Measurements from ENCODE around the gene RIN1. TPM values are rescaled to one million over a fixed set of nuclear protein-coding genes. Genes with fewer than 3 reads are reported as not detected.

Gene RIN1
- total RNA-seq, 4 donors from 2014 or later = 3.8 to 9.3 (median 4.7) TPM

GRCh38 chr11:66291303-66291705 lies 44.9 kb downstream of the RIN1 start:
- no peak for ATAC-seq
- WGBS, 2 donors (ENCODE audit: low coverage in 1 of 2) = 35% methylated on average over 5 of the region's 16 CpGs; no CpG with 5 or more reads in 1 of the 2 donors
- peak overlapping the region in 1 of 2 donors; percentile 53 for H3K4me3 ChIP-seq
- peaks cover 0 to 49% (median 12%) of the 10 kb centered on the region in 3 donors for H3K4me1 ChIP-seq
- no peak overlapping the region for H3K27ac ChIP-seq
- H3K9me3 ChIP-seq = no peaks in the 10 kb centered on the region
- peaks cover 0 to 5% of the 10 kb centered on the region in 2 donors for H3K36me3 ChIP-seq
- TF ChIP-seq POLR2A (IDR thresholded peaks at IDR 0.05) = no peak
- TF ChIP-seq POLR2AphosphoS5 (IDR thresholded peaks at IDR 0.05) = no peak
- TF ChIP-seq CTCF (IDR thresholded peaks at IDR 0.05) = no peak
- no peak for TF ChIP-seq EP300 (IDR thresholded peaks at IDR 0.05)
- peaks cover 53% of the 10 kb centered on the region for H3K27me3 ChIP-seq

- no peak for TF ChIP-seq EP300 (IDR thresholded peaks at IDR 0.05)
- no peak for TF ChIP-seq POLR2A (IDR thresholded peaks at IDR 0.05)
- TF ChIP-seq CTCF (IDR thresholded peaks at IDR 0.05) = no peak
- TF ChIP-seq POLR2AphosphoS5 (IDR thresholded peaks at IDR 0.05) = no peak
- Histone ChIP-seq H3K27me3 (peaks cover 43% of the 10 kb centered on the region), H3K9me3 (no peaks in the 10 kb centered on the region), H3K4me3 (no peak overlapping the region), H3K27ac (no peak overlapping the region), H3K36me3 (peaks cover 0 to 14% of the 10 kb centered on the region in 2 donors), H3K4me1 (peaks cover 0 to 56% (median 12%) of the 10 kb centered on the region in 3 donors)
- ATAC-seq = no peak
- WGBS, 2 donors (ENCODE audit: low coverage in 1 of 2) = 83% methylated on average over 1 to 2 of the region's 2 CpGs
These were observed 46.0 kb downstream of the RIN1 start for GRCh38 chr11:66290330-66290621.

- ATAC-seq = peak; percentile 37
- 8% methylated on average over 2 of the region's 36 CpGs; no CpG with 5 or more reads in 1 of the 2 donors for WGBS, 2 donors (ENCODE audit: low coverage in 1 of 2)
- H3K27ac ChIP-seq = peak overlapping the region; percentile 60 to 98 (median 96)
- peaks cover 0 to 60% (median 12%) of the 10 kb centered on the region in 3 donors for H3K4me1 ChIP-seq
- H3K36me3 ChIP-seq = peaks cover 0 to 20% of the 10 kb centered on the region in 2 donors
- TF ChIP-seq CTCF (IDR thresholded peaks at IDR 0.05) (no peak), EP300 (IDR thresholded peaks at IDR 0.05) (no peak), POLR2A (IDR thresholded peaks at IDR 0.05) (no peak), POLR2AphosphoS5 (IDR thresholded peaks at IDR 0.05) (no peak)
- peaks cover 38% of the 10 kb centered on the region for H3K27me3 ChIP-seq
- no peaks in the 10 kb centered on the region for H3K9me3 ChIP-seq
- H3K4me3 ChIP-seq = peak overlapping the region; percentile 56 to 96
These were observed 46.5 kb downstream of the RIN1 start for GRCh38 chr11:66289548-66290329.

- peak; percentile 97 for ATAC-seq
These were observed 47.3 kb downstream of the RIN1 start, which contains the start of gene YIF1A for GRCh38 chr11:66288671-66289547. Gene YIF1A, minus strand, starts transcription at chr11:66289143. Its CDS starts 158 bp downstream, at chr11:66288985.

More at GRCh38 chr11:66288671-66289547, 47.3 kb downstream of the RIN1 start, which contains the start of gene YIF1A:
- H3K27ac ChIP-seq = peak within 1 kb of the TSS; percentile 90 to 98 (median 96)
- H3K36me3 ChIP-seq = peaks cover 0 to 28% of the 10 kb centered on the region in 2 donors
- 1% methylated on average over 15 of the region's 87 CpGs; no CpG with 5 or more reads in 1 of the 2 donors for WGBS, 2 donors (ENCODE audit: low coverage in 1 of 2)
- H3K27me3 ChIP-seq = peaks cover 30% of the 10 kb centered on the region
- H3K4me1 ChIP-seq = peaks cover 0 to 60% (median 12%) of the 10 kb centered on the region in 3 donors
- TF ChIP-seq EP300 (IDR thresholded peaks at IDR 0.05) (no peak), POLR2A (IDR thresholded peaks at IDR 0.05) (peak; percentile 96), POLR2AphosphoS5 (IDR thresholded peaks at IDR 0.05) (peak; percentile 98), CTCF (IDR thresholded peaks at IDR 0.05) (peak in 1 of 4 experiments; percentile 16)
- H3K9me3 ChIP-seq = no peaks in the 10 kb centered on the region
- peak within 1 kb of the TSS; percentile 70 to 96 for H3K4me3 ChIP-seq
